Measurements from ENCODE around the gene BICD1. TPM values are rescaled to one million over a fixed set of nuclear protein-coding genes. Genes with fewer than 3 reads are reported as not detected.
"Not testable (repeated sequence)": the region's sequence is repeated elsewhere in the genome, so short reads cannot be mapped to it uniquely, and the experiment has no call there.

BICD1 gene
- total and polyA plus RNA-seq, 2 donors (not counting 1 experiment from before 2014, with no cell fraction given): 11.1 to 12.4 TPM

- Histone ChIP-seq H3K27ac (ENCODE audit: insufficient read depth, low read length) (no peak overlapping the region), H3K79me2 (ENCODE audit: control insufficient read depth, insufficient read depth, low read length) (no peaks in the 10 kb centered on the region), H3K9ac (ENCODE audit: insufficient read depth, low read length) (no peak overlapping the region), H3K36me3 (ENCODE audit: control insufficient read depth, insufficient read depth, low read length) (no peaks in the 10 kb centered on the region), H3K4me1 (ENCODE audit: control insufficient read depth, extremely low read depth, insufficient read depth, low read length) (no peaks in the 10 kb centered on the region), H3K27me3 (ENCODE audit: control insufficient read depth, insufficient read depth, low read length) (no peaks in the 10 kb centered on the region), H3K4me2 (ENCODE audit: extremely low read depth, insufficient read depth, low read length) (no peak overlapping the region), H3K9me3 (ENCODE audit: control insufficient read depth, insufficient read depth, low read depth, low read length) (no peaks in the 10 kb centered on the region), H4K20me1 (ENCODE audit: control insufficient read depth, extremely low read depth, insufficient read depth, low read length) (no peaks in the 10 kb centered on the region), H2AFZ (ENCODE audit: low read length) (no peak overlapping the region), H3K4me3 (replicated peaks in 1 of 4; ENCODE audit: control extremely low read depth in 1 of 4, insufficient read depth in 1 of 4, low read depth in 3 of 4, low read length in 4 of 4) (no peak overlapping the region)
- DNase-seq (ENCODE audit: low read depth in 2 of 2): no peak
- TF ChIP-seq EZH2 (IDR thresholded peaks at IDR 0.05; ENCODE audit: low read length, missing control alignments): no peak
- no peak for TF ChIP-seq CTCF (conservative IDR thresholded peaks at IDR 0.05 in 1 of 2, IDR thresholded peaks at IDR 0.05 in 1 of 2; ENCODE audit: low read depth in 1 of 2, low read length in 2 of 2)
These were observed 15.0 kb upstream of the BICD1 start for GRCh38 chr12:32091696-32092095.

- no peak overlapping the region for H3K27ac ChIP-seq (ENCODE audit: insufficient read depth, low read length)
- no peaks in the 10 kb centered on the region for H3K27me3 ChIP-seq (ENCODE audit: control insufficient read depth, insufficient read depth, low read length)
- TF ChIP-seq EZH2 (IDR thresholded peaks at IDR 0.05; ENCODE audit: low read length, missing control alignments) (no peak), CTCF (conservative IDR thresholded peaks at IDR 0.05 in 1 of 2, IDR thresholded peaks at IDR 0.05 in 1 of 2; ENCODE audit: low read depth in 1 of 2, low read length in 2 of 2) (no peak)
- H3K4me1 ChIP-seq (ENCODE audit: control insufficient read depth, extremely low read depth, insufficient read depth, low read length): no peaks in the 10 kb centered on the region
- DNase-seq (ENCODE audit: low read depth in 2 of 2): no peak
- H3K79me2 ChIP-seq (ENCODE audit: control insufficient read depth, insufficient read depth, low read length): no peaks in the 10 kb centered on the region
- no peak overlapping the region for H3K4me3 ChIP-seq (replicated peaks in 1 of 4; ENCODE audit: control extremely low read depth in 1 of 4, insufficient read depth in 1 of 4, low read depth in 3 of 4, low read length in 4 of 4)
- H2AFZ ChIP-seq (ENCODE audit: low read length): no peak overlapping the region
- no peak overlapping the region for H3K9ac ChIP-seq (ENCODE audit: insufficient read depth, low read length)
- no peak overlapping the region for H3K4me2 ChIP-seq (ENCODE audit: extremely low read depth, insufficient read depth, low read length)
- no peaks in the 10 kb centered on the region for H3K36me3 ChIP-seq (ENCODE audit: control insufficient read depth, insufficient read depth, low read length)
- no peaks in the 10 kb centered on the region for H4K20me1 ChIP-seq (ENCODE audit: control insufficient read depth, extremely low read depth, insufficient read depth, low read length)
- H3K9me3 ChIP-seq (ENCODE audit: control insufficient read depth, insufficient read depth, low read depth, low read length): no peaks in the 10 kb centered on the region
These were observed 8.5 kb upstream of the BICD1 start for GRCh38 chr12:32098112-32098511.

GRCh38 chr12:32099275-32099674 is 7.4 kb upstream of the BICD1 start:
- not testable (repeated sequence) for H3K36me3 ChIP-seq (ENCODE audit: control insufficient read depth, insufficient read depth, low read length); DNase-seq (ENCODE audit: low read depth in 2 of 2); H3K79me2 ChIP-seq (ENCODE audit: control insufficient read depth, insufficient read depth, low read length); H3K27ac ChIP-seq (ENCODE audit: insufficient read depth, low read length); H3K9ac ChIP-seq (ENCODE audit: insufficient read depth, low read length); H4K20me1 ChIP-seq (ENCODE audit: control insufficient read depth, extremely low read depth, insufficient read depth, low read length); H2AFZ ChIP-seq (ENCODE audit: low read length); H3K4me1 ChIP-seq (ENCODE audit: control insufficient read depth, extremely low read depth, insufficient read depth, low read length); H3K4me3 ChIP-seq (replicated peaks in 1 of 4; ENCODE audit: control extremely low read depth in 1 of 4, insufficient read depth in 1 of 4, low read depth in 3 of 4, low read length in 4 of 4); H3K4me2 ChIP-seq (ENCODE audit: extremely low read depth, insufficient read depth, low read length); H3K9me3 ChIP-seq (ENCODE audit: control insufficient read depth, insufficient read depth, low read depth, low read length); H3K27me3 ChIP-seq (ENCODE audit: control insufficient read depth, insufficient read depth, low read length)
